Gastrocnemius medialis (tissue), 4 donors: Measurements from ENCODE around the gene ANKRD34A. TPM values are rescaled to one million over a fixed set of nuclear protein-coding genes. Genes with fewer than 3 reads are reported as not detected.

Experiments used
- ATAC-seq, 2 donors: fragments of 150-250 bp; one replicate each; pipeline ENCODE4 v1.9.1; 2016
- DNase-seq, 2 donors: peaks; one replicate each; pipeline ENCODE4 v3.0.0-alpha.2; 2019
- H3K27ac ChIP-seq, 4 donors: fragments of 200-600 bp; sonication (generic); 1 replicate in 1 of 4; 2 replicates in 3 of 4; pipeline ENCODE4 v1.5.1; 2016 to 2018; ENCODE audit warnings: mild to moderate bottlenecking in 2 of 4, moderate library complexity in 1 of 4
- H3K27me3 ChIP-seq, 3 donors: fragments of 200-600 bp; sonication (generic) in 2 of 3; 1 replicate in 1 of 3; 2 replicates in 2 of 3; pipeline versions ENCODE4 v1.5.1 to v1.6.0; 2016 to 2019; ENCODE audit warnings: mild to moderate bottlenecking in 1 of 3, moderate library complexity in 1 of 3
- H3K36me3 ChIP-seq, 2 donors: fragments of 200-600 bp; sonication (generic) in 1 of 2; one replicate each; pipeline ENCODE4 v1.5.1; 2017 to 2018
- H3K4me1 ChIP-seq, 2 donors: fragments of 200-600 bp; sonication (generic) in 1 of 2; one replicate each; pipeline ENCODE4 v1.5.1; 2016 to 2017; ENCODE audit warnings: mild to moderate bottlenecking in 2 of 2
- H3K4me3 ChIP-seq, 4 donors: fragments of 200-600 bp; sonication (generic) in 3 of 4; 1 replicate in 1 of 4; 2 replicates in 3 of 4; pipeline ENCODE4 v1.5.1; 2016 to 2019; ENCODE audit warnings: mild to moderate bottlenecking in 2 of 4
- H3K9me3 ChIP-seq, 3 donors: fragments of 200-600 bp; sonication (generic) in 2 of 3; 1 replicate in 1 of 3; 2 replicates in 2 of 3; pipeline ENCODE4 v1.5.1; 2016 to 2019
- POLR2A ChIP-seq, 2 donors: fragments of 450-650 bp; IDR thresholded peaks; one replicate each; pipeline ENCODE4 v1.6.1; 2017; ENCODE audit warnings: antibody characterized with exemption in 2 of 2, mild to moderate bottlenecking in 2 of 2, moderate library complexity in 2 of 2
- in situ Hi-C, 4 donors: fragments of 200-750 bp; cut with MboI; loops; one replicate each; pipeline versions ENCODE4 v1.15.0 to v1.8.0; 2017; ENCODE audit warnings: low sequenced_read_pairs in 4 of 4
- intact Hi-C: fragments of 100-400 bp; cut with DNase I; formaldehyde crosslinking; loops from one replicate; pipeline ENCODE4 v1.15.1; 2023; ENCODE audit warnings: low total_unique reads
- total RNA-seq, 4 donors: library from RNA; depleted of rRNA; stranded (reverse); fragments of >200 nt; gene quantifications; one replicate each; pipeline versions ENCODE4 v1.1.0 to v1.2.3, GENCODE V29; 2016
- TF ChIP-seq, protein P1 (sequence below), 5 experiments: fragments of 450-650 bp in 3 of 5; fragments of 200-600 bp in 2 of 5; sonication (generic) in 2 of 5; IDR thresholded peaks in 4 of 5; conservative IDR thresholded peaks in 1 of 5; 1 replicate in 4 of 5; 2 replicates in 1 of 5; pipeline ENCODE4 v1.5.1; 2016 to 2019; ENCODE audit warnings: antibody characterized with exemption in 5 of 5, mild to moderate bottlenecking in 3 of 5, moderate library complexity in 3 of 5

Gene ANKRD34A
- total RNA-seq, 4 donors from 2014 or later, result 3.3 to 19.0 (median 6.7) TPM

DNA sequence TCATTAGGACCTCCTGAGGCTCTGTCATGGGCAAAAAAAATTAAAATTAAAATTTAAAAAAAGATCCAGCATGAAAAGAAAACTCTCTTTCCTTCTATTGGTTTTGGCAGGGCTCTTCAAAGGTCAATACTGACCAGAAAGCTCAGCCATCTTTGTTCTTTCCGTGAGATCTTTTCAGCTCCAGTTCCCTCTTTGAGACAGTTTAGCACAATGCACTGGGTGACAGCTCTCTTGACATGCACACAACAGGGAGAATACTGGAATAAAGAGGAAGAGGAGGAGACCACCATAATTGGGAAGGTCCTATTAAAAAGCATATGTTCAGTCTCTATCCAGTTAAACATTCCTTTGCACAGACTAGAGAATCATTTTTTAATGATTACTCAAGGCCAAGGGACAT is 12.8 kb downstream of the ANKRD34A start:
- ATAC-seq (no peak), DNase-seq (no peak)
- H3K4me3 ChIP-seq, result peak overlapping the region in 1 of 4 donors; percentile 5
- TF ChIP-seq POLR2A (IDR thresholded peaks at IDR 0.05), result no peak
- TF ChIP-seq, protein P1, sequence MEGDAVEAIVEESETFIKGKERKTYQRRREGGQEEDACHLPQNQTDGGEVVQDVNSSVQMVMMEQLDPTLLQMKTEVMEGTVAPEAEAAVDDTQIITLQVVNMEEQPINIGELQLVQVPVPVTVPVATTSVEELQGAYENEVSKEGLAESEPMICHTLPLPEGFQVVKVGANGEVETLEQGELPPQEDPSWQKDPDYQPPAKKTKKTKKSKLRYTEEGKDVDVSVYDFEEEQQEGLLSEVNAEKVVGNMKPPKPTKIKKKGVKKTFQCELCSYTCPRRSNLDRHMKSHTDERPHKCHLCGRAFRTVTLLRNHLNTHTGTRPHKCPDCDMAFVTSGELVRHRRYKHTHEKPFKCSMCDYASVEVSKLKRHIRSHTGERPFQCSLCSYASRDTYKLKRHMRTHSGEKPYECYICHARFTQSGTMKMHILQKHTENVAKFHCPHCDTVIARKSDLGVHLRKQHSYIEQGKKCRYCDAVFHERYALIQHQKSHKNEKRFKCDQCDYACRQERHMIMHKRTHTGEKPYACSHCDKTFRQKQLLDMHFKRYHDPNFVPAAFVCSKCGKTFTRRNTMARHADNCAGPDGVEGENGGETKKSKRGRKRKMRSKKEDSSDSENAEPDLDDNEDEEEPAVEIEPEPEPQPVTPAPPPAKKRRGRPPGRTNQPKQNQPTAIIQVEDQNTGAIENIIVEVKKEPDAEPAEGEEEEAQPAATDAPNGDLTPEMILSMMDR (IDR thresholded peaks at IDR 0.05 in 4 of 5, conservative IDR thresholded peaks at IDR 0.05 in 1 of 5), result no peak
- H3K4me1 ChIP-seq, result peaks cover 95 to 96% of the 10 kb centered on the region in 2 donors
- H3K27ac ChIP-seq, result peak overlapping the region; percentile 88 to 99 (median 96)
- in situ Hi-C loops, result loop anchor here in 1 of 4 donors (10.0 kb wide), 1 partner anchor 57 kb away; no protein-coding TSS in a partner anchor
- H3K36me3 ChIP-seq, result peaks cover 0 to 17% of the 10 kb centered on the region in 2 donors
- H3K27me3 ChIP-seq, result no peaks in the 10 kb centered on the region
- no peaks in the 10 kb centered on the region for H3K9me3 ChIP-seq
- intact Hi-C loops, result no loop called here

DNA sequence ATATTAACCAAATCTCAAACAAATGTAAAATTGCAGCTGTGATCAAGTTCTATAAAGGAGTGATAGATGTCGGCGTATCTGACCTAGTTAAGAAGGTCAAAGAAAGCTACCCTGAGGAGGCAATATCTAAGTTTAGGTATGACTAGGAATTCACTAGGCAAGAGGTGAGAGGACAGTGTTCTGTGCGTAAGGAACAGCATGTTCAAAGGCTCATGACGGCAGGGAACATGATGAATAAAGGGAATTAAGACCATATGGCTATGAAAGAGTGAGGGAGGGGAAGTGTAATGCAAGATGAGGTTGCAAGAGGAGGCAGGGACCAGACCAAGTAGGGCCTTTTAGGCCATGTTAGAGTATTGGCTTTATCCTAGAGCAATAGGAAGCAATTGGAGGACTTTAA is 15.2 kb downstream of the ANKRD34A start:
- no peak overlapping the region for H3K4me3 ChIP-seq
- intact Hi-C loops, result loop anchor here (5.0 kb wide), 1 partner anchor 48 kb away; the partner anchor contains the start of gene TXNIP
- ATAC-seq (peak; percentile 94 to 97), DNase-seq (peak; percentile 58 to 84)
- no peaks in the 10 kb centered on the region for H3K9me3 ChIP-seq
- in situ Hi-C loops, result no loop called here
- peak overlapping the region; percentile 88 to 99 (median 96) for H3K27ac ChIP-seq
- H3K27me3 ChIP-seq, result no peaks in the 10 kb centered on the region
- H3K36me3 ChIP-seq, result peaks cover 0 to 26% of the 10 kb centered on the region in 2 donors
- peaks cover 72 to 76% of the 10 kb centered on the region in 2 donors for H3K4me1 ChIP-seq
- TF ChIP-seq, protein P1 (IDR thresholded peaks at IDR 0.05 in 4 of 5, conservative IDR thresholded peaks at IDR 0.05 in 1 of 5), result no peak
- TF ChIP-seq POLR2A (IDR thresholded peaks at IDR 0.05), result peak; percentile 48 to 70

DNA sequence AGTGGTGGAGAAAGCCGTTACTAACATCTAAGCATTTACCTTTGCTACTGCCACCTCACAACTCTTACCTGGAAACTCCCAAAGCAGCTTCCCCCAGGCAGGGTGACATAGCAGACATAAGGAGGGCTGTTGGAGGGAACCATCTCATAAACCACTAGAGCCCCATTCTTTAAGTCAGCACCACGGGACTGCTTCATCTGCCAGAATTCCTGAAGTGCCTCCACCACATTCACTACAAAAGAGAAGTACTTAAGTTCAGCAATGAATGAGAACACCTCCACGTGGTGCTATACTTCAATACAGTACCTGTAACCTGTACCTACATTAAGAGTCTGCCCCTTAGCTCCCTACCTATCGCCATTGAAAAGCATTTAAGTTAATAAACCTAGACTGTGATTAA is 16.8 kb downstream of the ANKRD34A start:
- no peaks in the 10 kb centered on the region for H3K27me3 ChIP-seq
- ATAC-seq, result no peak
- H3K4me3 ChIP-seq, result no peak overlapping the region
- TF ChIP-seq POLR2A (IDR thresholded peaks at IDR 0.05), result no peak
- TF ChIP-seq, protein P1 (IDR thresholded peaks at IDR 0.05 in 4 of 5, conservative IDR thresholded peaks at IDR 0.05 in 1 of 5), result no peak
- in situ Hi-C loops, result no loop called here
- H3K27ac ChIP-seq, result peak overlapping the region; percentile 88 to 99 (median 96)
- H3K9me3 ChIP-seq, result no peaks in the 10 kb centered on the region
- H3K4me1 ChIP-seq, result peaks cover 58 to 63% of the 10 kb centered on the region in 2 donors
- DNase-seq, result no peak
- intact Hi-C loops, result loop anchor here (5.0 kb wide), 1 partner anchor 50 kb away; the partner anchor contains the start of gene TXNIP
- H3K36me3 ChIP-seq, result peaks cover 0 to 43% of the 10 kb centered on the region in 2 donors

DNA sequence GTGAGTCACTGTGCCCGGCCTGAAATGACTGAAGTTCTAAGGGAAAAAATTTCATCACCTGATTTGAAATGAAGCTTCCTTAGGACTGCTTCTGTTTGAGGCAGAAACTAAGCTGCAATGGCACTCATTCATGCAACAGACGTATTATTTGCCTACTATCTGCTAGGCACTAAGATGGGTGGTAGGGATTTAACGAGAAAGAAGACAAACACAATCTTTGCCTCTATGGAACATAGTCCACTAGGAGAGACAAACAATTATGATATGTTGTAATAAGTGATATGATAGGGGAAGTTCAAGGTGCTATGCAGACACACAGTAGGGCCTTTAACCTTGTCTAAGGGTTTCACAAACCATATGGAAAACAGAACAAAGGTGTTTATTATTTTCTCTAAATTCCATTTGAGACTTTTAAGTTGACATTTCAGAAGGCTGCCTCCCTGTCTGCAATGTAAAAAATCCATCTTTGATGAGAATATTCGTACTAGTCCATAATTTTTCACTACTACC is 17.8 kb downstream of the ANKRD34A start:
- no peak overlapping the region for H3K4me3 ChIP-seq
- TF ChIP-seq POLR2A (IDR thresholded peaks at IDR 0.05), result no peak
- TF ChIP-seq, protein P1 (IDR thresholded peaks at IDR 0.05 in 4 of 5, conservative IDR thresholded peaks at IDR 0.05 in 1 of 5), result no peak
- H3K27ac ChIP-seq, result peak overlapping the region; percentile 88 to 99 (median 96)
- intact Hi-C loops, result loop anchor here (5.0 kb wide), 1 partner anchor 51 kb away; the partner anchor contains the start of gene TXNIP
- in situ Hi-C loops, result no loop called here
- H3K36me3 ChIP-seq, result peaks cover 0 to 51% of the 10 kb centered on the region in 2 donors
- DNase-seq (no peak), ATAC-seq (no peak)
- no peaks in the 10 kb centered on the region for H3K9me3 ChIP-seq
- no peaks in the 10 kb centered on the region for H3K27me3 ChIP-seq
- H3K4me1 ChIP-seq, result peaks cover 48 to 53% of the 10 kb centered on the region in 2 donors
